NCI-H2171 treated with DMSO at 0.1 percent for 48 hours (cell line): ENCODE results near the gene SDK1.

Source experiments
- DNase-seq: peaks from one replicate; lab custom pipeline; 2025; lab: John Stamatoyannopoulos, UW

Gene SDK1

GRCh38 chr7:3415861-3416312 is 114.8 kb downstream of the SDK1 start:
- DNase-seq: peak; percentile 85

DNA sequence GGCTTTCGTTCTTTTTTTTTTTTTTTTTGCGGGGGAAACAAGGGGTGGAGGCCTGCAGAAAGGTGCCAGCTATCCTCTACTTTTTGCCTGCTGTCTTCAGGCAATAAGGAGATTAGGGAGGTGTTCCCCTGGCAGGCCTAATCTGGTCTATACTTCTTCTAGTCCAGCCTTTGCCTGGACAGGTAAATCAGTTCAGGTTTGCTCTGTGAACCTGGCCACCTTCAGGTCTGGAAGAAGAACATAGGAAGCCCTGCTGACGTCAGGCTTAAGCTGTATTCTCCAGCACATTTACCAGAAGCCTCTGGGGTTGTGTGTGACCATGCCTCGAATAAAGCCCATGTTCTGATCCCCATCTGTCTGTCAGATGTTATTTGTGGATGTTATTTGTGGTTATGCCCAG is 115.4 kb downstream of the SDK1 start:
- no peak for DNase-seq

DNA sequence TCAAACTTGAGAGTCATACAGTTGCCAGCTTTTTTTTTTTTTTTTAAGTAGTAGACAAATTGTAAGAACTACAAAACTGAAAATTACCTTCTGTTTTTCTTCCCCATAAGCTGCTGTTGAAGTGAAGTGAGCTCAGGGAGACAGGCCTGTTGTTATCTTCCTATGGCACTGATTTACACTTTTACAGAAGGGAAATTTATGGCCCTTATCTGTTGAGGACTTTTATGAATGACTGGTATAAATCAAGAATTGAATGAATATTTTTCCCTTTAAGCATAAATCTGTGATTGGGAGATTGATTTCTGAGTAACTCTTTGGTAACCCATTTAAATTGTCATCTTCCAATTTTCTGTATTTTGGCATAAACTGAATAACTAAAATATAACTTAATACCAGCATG is 124.0 kb downstream of the SDK1 start:
- no peak for DNase-seq

- no peak for DNase-seq
Observed at GRCh38 chr7:3426064-3426463, 125.0 kb downstream of the SDK1 start.

DNA sequence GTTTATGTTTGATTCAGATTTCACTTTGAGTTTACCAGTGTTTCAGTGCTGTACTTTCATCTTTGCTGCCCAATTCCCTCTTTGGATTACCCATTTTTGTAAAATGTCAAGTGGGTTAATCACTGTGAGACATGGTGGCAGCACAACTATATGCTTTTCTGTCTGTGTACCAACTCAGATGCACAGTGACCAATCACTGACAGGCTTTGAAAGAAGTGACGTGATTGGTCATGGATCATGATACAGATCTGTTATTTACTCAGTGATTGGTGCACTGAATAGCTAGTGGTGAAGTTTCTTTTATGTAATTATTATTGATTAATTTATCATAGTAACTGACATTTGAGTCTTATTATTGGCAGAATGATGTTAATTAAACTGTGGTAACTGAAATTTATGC is 126.9 kb downstream of the SDK1 start:
- no peak for DNase-seq

- DNase-seq: no peak
Observed at GRCh38 chr7:3429981-3430380, 128.9 kb downstream of the SDK1 start.

DNA sequence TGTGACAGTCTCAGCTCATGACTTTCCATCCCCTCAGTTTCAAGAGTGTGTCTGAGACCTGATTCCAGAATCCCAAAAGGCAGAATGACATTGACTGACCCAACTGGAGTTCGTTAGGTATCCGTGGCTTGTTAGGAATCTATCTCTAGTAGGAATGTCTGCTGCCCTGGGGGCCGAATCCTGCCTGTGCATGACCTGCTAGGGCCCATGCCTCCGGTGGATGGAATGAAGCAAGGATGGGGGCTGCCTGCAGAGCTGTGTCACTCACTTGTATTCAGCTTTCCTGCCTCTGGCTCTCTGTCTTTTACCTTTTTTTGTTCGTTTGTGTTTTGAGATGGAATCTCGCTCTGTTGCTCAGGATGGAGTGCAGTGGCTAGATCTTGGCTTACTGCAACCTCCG is 129.5 kb downstream of the SDK1 start:
- no peak for DNase-seq

GRCh38 chr7:3431306-3431705 is 130.3 kb downstream of the SDK1 start:
- DNase-seq: no peak

DNA sequence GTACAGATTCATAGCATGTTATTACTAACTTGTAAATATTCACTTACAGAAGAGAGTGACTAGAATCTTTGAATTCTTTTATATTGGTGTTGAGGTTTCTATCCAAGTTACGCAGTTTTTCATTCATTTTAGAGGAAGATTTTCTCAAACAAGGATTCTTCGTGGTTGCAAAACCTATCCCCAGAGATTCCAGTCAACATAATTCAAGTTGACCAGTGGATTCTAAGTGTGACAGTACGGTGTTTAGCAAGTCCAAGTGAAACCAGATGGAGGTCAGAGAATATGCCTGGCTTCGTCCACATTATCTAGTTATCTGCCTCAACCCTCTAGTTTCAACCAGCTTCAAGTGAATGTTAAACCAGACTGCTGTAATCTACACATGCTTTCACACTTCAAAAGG is 131.9 kb downstream of the SDK1 start:
- no peak for DNase-seq

GRCh38 chr7:3434611-3435010 is 133.6 kb downstream of the SDK1 start:
- DNase-seq: no peak

- no peak for DNase-seq
Observed at GRCh38 chr7:3436112-3436511, 135.1 kb downstream of the SDK1 start.

DNA sequence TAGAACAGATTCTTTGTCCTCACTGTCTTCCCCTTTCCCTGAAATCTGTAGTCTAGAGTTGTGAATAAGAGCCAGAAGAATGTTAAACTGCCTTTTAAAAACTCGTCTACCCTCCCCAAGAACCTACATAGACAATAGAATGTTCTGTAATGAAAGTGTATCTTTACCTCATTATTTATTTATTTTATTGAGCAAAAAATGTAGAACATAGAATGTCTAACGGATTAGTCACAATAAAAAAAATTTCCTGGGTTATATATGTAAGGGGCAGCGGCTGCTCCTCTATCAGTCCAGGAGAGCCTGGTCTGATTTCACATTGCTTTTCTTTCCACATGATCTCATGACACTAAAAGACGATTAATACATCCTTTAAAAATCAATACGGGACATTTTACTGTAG is 135.7 kb downstream of the SDK1 start:
- DNase-seq: no peak

DNA sequence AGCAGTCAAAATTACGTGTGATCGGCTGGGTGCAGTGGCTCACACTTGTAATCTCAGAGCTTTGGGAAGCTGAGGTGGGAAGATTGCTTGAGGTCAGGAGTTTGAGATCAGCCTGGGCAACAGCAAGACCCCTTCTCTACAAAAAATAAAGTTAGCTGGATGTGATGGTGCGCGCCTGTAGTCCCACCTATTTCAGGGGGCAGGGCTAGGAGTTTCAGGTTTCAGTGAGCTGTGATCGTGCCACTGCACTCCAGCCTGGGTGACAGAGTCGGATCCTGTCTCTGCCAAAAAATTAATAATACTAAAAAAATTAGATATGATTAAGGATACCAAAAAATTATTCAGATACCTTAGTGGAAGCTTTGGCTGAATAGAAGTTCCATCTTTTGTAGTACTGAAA is 136.4 kb downstream of the SDK1 start:
- no peak for DNase-seq

GRCh38 chr7:3438352-3438751 is 137.3 kb downstream of the SDK1 start:
- no peak for DNase-seq

GRCh38 chr7:3439333-3440030 is 138.4 kb downstream of the SDK1 start:
- no peak for DNase-seq

GRCh38 chr7:3440509-3440908 is 139.5 kb downstream of the SDK1 start:
- DNase-seq: no peak

DNA sequence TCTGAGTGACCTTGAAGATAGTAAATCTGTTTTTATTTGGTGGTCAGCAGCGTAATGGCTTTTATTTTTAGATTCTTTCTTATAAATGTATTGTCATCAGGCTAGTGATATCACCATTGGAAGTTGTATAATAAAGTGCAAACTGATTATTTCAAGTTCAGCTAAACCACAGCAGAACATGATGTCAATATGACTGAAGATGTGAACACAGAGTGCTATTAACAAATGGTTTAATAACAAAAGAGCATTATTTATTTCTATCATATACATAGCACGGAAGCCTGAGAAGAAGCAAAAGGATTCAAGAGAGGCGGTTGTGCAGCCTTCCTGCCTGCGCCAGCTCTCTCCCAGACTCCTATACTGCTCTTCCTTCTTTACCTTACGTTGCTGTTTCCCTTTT is 142.7 kb downstream of the SDK1 start:
- DNase-seq: no peak

DNA sequence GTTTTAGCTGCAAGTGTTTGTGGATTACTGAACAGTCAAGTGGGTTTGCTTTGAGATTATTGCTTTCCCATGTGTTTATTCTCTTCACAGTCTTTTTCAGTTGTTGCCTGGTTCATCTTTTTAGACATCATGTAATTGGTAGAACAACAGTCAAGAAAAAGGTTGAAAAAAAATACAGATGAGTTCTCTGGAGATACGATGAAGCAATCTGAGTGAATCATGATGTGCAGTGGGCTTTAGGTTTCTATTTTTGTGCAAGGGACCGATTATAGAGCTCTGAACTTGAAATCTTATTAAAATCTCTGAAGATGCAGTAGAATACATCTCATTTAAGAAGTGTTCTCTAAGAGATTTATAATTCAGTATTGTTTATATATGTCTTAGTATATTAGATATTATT is 145.7 kb downstream of the SDK1 start:
- DNase-seq: no peak

- DNase-seq: no peak
Observed at GRCh38 chr7:3451701-3452100, 150.6 kb downstream of the SDK1 start.

- no peak for DNase-seq
Observed at GRCh38 chr7:3453398-3453797, 152.3 kb downstream of the SDK1 start.

- DNase-seq: no peak
Observed at GRCh38 chr7:3455806-3456595, 154.9 kb downstream of the SDK1 start.

DNA sequence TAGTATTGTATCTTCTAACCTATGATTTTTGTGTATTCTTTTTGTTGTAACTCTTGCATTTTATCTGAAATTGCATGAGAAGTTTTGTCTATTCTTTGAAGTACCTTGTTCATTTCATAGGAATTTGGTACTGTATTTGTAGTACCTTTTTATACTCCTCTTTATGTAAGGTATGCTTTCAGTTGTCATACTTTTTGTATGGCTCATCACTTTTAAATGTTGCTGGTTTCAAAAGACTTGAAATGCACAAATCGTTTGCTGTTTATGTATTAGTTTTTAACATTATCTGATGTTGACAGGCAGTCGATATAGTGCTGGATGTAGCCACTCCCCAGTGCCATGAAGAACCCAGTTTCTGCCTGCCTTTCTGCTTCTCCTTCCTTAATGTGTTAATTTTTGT is 158.1 kb downstream of the SDK1 start:
- no peak for DNase-seq

DNA sequence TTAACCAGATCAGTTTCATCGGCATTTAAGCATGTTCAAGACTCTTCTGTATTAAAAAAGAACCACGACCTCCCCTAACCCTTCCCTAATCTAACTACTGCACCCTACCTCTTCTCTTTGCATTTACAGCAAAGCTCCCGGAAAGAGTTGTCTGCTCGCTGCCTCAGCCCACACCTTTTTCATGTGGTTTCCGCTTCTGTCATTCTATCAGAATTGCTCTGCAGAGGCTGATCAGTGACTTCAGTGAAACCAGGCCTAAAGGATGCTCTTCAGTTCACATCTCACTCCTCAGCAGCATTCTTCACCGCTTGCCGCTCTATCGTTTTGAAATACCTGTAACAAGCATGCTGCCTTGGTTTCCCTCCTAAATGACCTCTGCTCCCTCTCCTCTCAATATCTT is 160.9 kb downstream of the SDK1 start:
- no peak for DNase-seq

DNA sequence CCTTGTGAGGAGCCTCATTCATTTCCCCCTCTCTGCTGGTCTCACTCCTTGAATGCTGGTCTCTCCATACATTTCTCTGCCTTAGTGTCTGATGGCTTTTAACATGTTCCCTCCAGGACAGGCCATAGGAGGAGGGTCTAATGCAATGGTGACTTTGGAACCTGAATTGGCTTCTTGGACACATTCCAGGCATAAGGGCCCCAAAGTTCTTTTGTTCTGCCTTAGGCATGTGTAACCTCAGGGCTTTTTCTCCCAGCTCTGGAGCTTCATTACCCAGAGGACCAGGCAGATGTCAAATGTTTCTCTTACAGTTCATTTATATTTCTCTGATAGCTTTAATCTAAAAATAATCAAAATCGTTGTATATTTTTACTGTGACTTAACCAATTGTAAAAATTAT is 162.6 kb downstream of the SDK1 start:
- DNase-seq: peak; percentile 18
